CD4-positive, alpha-beta T cell treated with Interleukin-10 for 1 hour (primary cell): ENCODE measurements around the gene HDHD2.
A peak's percentile ranks its signal among the peaks of the same experiment; 100 is the strongest.
"Not testable (repeated sequence)": the region's sequence is repeated elsewhere in the genome, so short reads cannot be mapped to it uniquely, and the experiment has no call there.

ENCODE experiments used
- DNase-seq: peaks from one replicate; pipeline ENCODE4 v3.0.0-alpha.2; 2020

Gene HDHD2

GRCh38 chr18:47150029-47150823, at the start of gene HDHD2:
TSS of gene HDHD2 (minus strand) at chr18:47150500. CDS start at chr18:47136439, 14,061 bp downstream.
- peak; percentile 75 for DNase-seq

- not testable (repeated sequence) for DNase-seq
Measured at GRCh38 chr18:47195961-47196360, 45.7 kb upstream of the HDHD2 start.

- DNase-seq = no peak
Measured at GRCh38 chr18:47191961-47192360, 41.7 kb upstream of the HDHD2 start.

- no peak for DNase-seq
Measured at GRCh38 chr18:47187721-47188120, 37.4 kb upstream of the HDHD2 start.

- no peak for DNase-seq
Measured at GRCh38 chr18:47184419-47185050, 34.2 kb upstream of the HDHD2 start.

GRCh38 chr18:47182156-47182555, 31.9 kb upstream of the HDHD2 start:
- DNase-seq = not testable (repeated sequence)

GRCh38 chr18:47180765-47181164, 30.5 kb upstream of the HDHD2 start:
- no peak for DNase-seq

- no peak for DNase-seq
Measured at GRCh38 chr18:47179520-47179919, 29.2 kb upstream of the HDHD2 start.

GRCh38 chr18:47175898-47176575, 25.7 kb upstream of the HDHD2 start, which contains the start of gene IER3IP1:
TSS of gene IER3IP1 (minus strand) at chr18:47176364. CDS start at chr18:47176277, 87 bp downstream.
- peak; percentile 91 for DNase-seq

GRCh38 chr18:47175283-47175897, 25.1 kb upstream of the HDHD2 start:
- no peak for DNase-seq

- no peak for DNase-seq
Measured at GRCh38 chr18:47174545-47175116, 24.3 kb upstream of the HDHD2 start.

GRCh38 chr18:47172476-47172875, 22.2 kb upstream of the HDHD2 start:
- DNase-seq = no peak

- DNase-seq = no peak
Measured at GRCh38 chr18:47168913-47169312, 18.6 kb upstream of the HDHD2 start.

- no peak for DNase-seq
Measured at GRCh38 chr18:47168509-47168908, 18.2 kb upstream of the HDHD2 start.

GRCh38 chr18:47166294-47166693, 16.0 kb upstream of the HDHD2 start:
- no peak for DNase-seq

- no peak for DNase-seq
Measured at GRCh38 chr18:47163241-47163640, 12.9 kb upstream of the HDHD2 start.

- DNase-seq = no peak
Measured at GRCh38 chr18:47160256-47160655, 10.0 kb upstream of the HDHD2 start.

GRCh38 chr18:47158404-47158803, 8.1 kb upstream of the HDHD2 start:
- not testable (repeated sequence) for DNase-seq

GRCh38 chr18:47151439-47151838, 1.1 kb upstream of the HDHD2 start:
- DNase-seq = no peak

- DNase-seq = no peak
Measured at GRCh38 chr18:47150824-47151366, 595 bp upstream of the HDHD2 start.

- no peak for DNase-seq
Measured at GRCh38 chr18:47149457-47150028, 757 bp downstream of the HDHD2 start.

- DNase-seq = no peak
Measured at GRCh38 chr18:47146206-47146605, 4.1 kb downstream of the HDHD2 start.
